ENCODE results near the gene PAX5.

Gene PAX5

GRCh38 chr9:36961561-36962325, 72.3 kb downstream of the PAX5 start:
- no peak for DNase-seq

- no peak for DNase-seq
Measured at GRCh38 chr9:36961051-36961450, 73.0 kb downstream of the PAX5 start.

DNA sequence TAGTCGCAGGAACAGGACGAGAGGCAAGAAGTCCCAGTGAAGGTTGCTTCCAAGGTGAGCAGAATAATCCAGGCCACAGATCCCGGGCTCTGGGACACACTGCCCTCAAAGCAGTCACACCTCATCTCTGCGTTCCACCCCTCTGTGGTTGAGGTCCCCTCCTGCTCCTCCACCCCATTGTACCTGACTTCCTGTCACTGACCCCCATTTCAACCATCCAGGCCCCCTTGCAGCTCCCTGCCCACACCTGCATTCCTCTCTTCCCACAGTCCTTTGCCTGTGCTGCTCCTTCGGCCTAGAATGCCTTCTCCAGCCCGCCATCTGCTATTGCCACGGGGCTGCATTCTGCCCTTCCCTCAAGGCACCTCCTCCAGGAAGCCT, 73.5 kb downstream of the PAX5 start:
- DNase-seq, result no peak

DNA sequence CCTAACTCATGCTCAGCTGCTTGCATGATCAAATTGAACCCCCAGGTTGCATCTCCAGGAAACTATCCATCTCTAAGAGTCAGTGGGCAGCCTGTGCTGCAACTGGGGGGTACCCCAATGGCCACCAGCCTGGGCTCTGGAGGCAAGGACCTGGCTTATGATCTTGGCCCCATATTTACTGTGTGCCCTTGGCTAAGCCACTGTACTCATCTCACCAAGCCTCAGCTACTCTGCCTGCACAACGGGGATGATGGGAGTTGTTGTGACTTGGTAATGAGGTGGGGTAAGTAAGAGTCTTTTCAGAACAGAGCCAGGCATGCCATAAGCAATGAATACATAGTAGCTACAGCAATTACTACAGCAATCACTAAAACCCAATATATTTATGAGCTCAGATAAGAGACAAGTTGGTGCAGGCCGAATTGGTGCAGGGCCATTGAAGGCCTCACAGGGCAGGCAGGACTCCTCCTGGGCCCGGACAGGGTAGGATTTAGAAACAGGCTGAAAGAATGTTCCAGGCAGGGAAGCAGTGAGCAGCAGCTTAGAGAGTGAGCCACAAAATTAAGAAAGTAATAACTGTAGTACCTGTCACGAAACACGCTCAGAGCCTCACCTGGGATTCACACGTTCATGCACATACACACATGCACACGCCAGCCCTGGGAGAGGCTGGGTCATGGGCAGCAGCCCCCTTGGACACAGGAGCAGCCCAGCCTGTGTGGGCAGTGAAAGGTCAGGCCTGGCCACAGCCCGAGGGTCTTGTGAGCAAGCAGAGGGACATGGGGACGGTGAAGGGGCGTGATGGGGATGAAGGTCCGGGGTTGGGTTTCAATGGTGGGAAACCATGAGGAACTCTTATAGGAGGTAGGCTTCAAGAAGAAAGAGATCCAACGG, 74.1 kb downstream of the PAX5 start:
- no peak for DNase-seq

DNA sequence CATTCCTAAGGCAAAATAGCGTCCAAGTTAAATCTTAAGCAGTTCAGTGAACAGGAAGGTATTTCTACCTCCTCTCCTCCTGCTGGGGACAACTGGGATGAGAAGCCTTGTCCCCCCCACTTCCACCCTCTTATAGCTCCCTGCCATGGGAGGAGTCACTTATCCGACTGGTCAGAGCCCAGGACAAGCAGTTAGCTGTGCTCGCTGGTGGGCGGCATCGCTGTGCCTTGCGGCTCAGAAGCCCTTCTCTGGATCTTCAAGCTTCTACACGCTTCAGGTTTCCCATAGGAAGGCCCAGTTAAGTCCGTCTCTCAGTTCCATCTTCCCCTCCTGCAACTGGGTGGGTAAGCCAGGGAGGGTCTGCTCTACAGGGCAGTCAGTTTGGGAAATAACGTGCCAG, 77.2 kb downstream of the PAX5 start:
- DNase-seq, result no peak

- no peak for DNase-seq
Measured at GRCh38 chr9:36950389-36950788, 83.7 kb downstream of the PAX5 start.

DNA sequence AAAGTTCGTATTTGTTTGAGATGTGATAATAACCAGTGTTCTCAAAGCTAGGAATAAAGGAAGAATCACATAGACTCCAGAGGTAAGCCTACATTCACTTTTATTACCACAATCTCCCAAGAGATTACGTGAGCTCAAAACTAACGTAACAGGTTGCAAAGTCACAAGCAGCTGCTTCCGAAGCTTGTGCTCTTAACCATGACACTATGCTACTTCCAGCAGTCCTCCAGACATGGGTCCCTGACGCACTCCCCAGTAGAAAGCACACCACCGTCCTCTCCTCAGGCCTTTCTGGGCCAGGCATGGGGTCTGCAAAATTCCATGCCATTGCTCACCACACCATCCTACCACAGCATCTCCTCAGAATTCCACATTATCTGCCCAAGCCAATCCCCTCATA, 84.6 kb downstream of the PAX5 start:
- DNase-seq, result no peak

DNA sequence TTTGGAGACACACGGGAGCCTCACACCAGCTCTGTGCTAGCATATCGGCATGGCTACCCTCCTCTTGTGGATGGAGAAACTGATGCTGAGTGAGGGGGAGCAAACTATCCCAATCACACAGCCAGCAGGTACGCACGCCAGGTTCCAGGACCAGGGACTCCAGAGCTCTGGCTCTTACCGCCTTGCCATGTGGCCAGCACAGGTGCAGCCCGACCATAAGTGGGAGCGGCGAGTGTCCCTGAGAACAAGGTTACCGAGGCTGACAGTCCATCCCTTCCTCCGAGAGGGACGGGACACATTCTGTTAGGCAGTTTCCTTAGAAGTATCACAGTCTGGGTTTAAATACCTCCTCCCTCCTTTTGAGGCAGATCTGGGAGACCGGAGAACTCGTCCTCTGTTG, 86.0 kb downstream of the PAX5 start:
- DNase-seq, result no peak

DNA sequence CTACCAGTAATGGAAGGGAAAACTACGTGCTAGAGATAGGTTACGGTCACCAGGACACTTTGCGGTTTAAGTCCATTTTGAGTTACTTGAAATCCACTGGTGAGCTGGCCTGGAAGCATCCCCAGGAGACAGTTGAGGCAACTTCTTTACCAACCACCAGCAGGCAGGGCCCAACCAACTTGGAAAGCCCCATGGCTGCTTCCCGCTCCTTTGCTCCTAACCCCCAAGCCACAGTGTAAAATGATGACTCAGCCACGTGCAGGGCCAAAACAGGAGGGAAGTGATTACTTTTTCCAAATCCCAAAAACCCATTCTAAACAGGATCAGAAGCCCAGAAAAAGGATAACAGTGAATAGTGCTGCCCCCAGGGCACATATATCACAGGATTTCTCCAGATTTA, 87.4 kb downstream of the PAX5 start:
- DNase-seq, result no peak

DNA sequence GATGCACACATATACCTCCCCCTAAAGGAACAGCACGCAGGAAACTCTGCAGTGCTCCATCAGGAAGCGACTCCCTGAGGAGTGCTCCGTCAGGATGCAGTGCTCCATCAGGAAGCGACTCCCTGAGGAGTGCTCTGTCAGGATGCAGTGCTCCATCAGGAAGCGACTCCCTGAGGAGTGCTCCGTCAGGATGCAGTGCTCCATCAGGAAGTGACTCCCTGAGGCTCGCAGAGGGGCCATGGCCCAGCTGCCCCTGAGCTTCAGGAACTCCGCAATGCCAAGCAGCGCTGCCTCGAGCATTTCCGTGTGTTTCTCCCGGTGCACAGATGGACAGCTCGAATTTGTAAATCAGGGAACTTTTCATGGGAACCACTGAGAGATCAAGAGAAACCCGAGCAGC, 88.1 kb downstream of the PAX5 start:
- no peak for DNase-seq

GRCh38 chr9:36942891-36943290, 91.2 kb downstream of the PAX5 start:
- no peak for DNase-seq

DNA sequence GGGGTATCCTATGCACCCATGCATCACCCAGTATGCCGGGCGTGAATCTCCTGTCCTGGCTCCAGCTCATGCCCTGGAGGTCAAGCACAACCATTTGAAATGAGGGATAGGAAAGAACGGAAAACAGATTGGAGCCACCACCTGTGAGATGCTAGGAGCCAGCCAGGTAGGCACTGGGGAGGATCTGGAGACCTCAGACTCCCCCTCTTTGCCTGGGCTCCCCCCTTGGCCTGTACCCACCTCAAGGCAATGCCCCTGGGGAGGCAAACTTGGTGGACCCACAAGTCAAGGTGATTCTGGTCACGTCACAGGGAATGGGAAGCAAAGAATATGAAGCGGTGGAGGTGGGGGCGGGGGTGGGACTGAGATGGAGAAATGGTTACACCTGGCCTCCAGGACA, 92.6 kb downstream of the PAX5 start:
- DNase-seq, result no peak

GRCh38 chr9:36940881-36941280, 93.2 kb downstream of the PAX5 start:
- DNase-seq, result no peak

- DNase-seq, result no peak
Measured at GRCh38 chr9:36940500-36940853, 93.6 kb downstream of the PAX5 start.

- DNase-seq, result no peak
Measured at GRCh38 chr9:36939655-36940499, 94.2 kb downstream of the PAX5 start.

- no peak for DNase-seq
Measured at GRCh38 chr9:36939214-36939613, 94.9 kb downstream of the PAX5 start.

DNA sequence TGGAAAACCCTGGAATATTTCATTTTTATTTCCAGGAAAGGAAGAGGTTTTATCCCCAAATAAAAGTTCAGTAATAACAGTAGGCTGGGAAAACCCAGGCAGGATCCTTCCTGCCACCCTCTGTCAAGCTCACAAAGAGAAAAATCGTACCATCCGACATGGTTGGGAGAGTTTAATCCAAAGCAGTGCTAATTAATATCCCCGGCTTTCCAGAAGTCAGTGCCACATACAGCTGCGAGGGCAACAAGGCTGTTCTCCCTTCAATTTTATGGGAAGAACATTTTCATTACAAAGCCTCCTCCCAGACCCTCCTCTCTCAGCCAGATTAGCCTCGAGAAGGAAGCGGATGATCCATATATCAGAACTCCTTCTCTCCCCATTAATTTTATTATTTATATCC, 95.5 kb downstream of the PAX5 start:
- no peak for DNase-seq

DNA sequence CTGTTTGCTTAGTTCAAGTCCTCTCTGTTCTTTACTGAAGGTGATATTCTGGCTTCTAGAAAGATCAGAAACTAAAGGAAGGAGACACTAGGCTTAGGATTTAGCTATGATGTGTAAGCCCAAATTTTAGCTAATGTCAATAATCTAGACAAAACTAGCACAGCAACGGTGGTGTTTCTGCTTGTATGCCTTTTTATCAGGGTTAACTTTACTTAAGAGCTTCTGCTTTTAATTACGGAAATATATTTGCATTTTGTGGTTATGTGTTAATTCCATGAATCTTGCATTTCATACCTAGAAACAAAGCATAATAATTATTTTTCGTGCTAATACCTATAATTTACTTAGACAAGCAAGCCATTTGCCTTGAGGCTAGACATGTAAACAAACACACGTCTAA, 96.1 kb downstream of the PAX5 start:
- DNase-seq, result no peak

DNA sequence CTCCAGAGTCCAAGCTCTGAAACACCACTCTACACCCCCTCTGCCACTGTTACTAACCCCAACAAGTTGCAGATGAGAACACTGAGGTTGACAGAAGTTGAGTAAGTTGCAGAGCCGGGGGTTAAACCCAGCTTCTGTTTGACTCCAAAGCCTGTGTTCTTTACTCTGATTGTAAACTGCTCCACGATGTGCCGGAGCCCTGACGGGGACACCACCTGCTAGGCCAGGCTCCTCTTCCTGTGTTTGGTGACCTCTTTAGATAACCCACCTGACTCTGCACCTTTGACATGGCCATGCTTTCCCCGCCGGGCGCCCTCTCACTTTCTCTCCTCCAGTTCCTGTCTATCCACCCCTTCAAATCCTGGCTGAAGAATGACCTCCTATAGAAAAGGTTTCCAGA, 96.7 kb downstream of the PAX5 start:
- no peak for DNase-seq

GRCh38 chr9:36936498-36936831, 97.6 kb downstream of the PAX5 start:
- no peak for DNase-seq

GRCh38 chr9:36935768-36936497, 98.1 kb downstream of the PAX5 start:
- DNase-seq, result no peak

- no peak for DNase-seq
Measured at GRCh38 chr9:36935332-36935731, 98.7 kb downstream of the PAX5 start.
